Adrenal gland (tissue), 5 donors: ENCODE results near the gene SPIN2A.

Source experiments
- CTCF ChIP-seq, 6 experiments: fragments of 450-650 bp in 4 of 6; fragments of 200-600 bp in 2 of 6; sonication (generic) in 1 of 6; IDR thresholded peaks; 1 replicate in 5 of 6; 2 replicates in 1 of 6; pipeline versions ENCODE4 v1.5.1 to v1.8.0; 2016 to 2021; ENCODE audit warnings: antibody characterized with exemption in 6 of 6, mild to moderate bottlenecking in 2 of 6, moderate library complexity in 1 of 6
- POLR2A ChIP-seq, 2 donors: fragments of 450-650 bp; IDR thresholded peaks; one replicate each; pipeline ENCODE4 v1.6.1; 2017; ENCODE audit warnings: antibody characterized with exemption in 2 of 2, mild to moderate bottlenecking in 2 of 2, moderate library complexity in 1 of 2
- donor health status: DM: no; HTN: no; CAD: no.

GRCh38 chrX:57104406-57104805 lies 32.8 kb downstream of the SPIN2A start:
- no peak for TF ChIP-seq CTCF (IDR thresholded peaks at IDR 0.05)
- TF ChIP-seq POLR2A (IDR thresholded peaks at IDR 0.05): no peak
